Measurements from ENCODE around the gene LCN1.
"Not testable (repeated sequence)": the region's sequence is repeated elsewhere in the genome, so short reads cannot be mapped to it uniquely, and the experiment has no call there.

LCN1 gene

DNA sequence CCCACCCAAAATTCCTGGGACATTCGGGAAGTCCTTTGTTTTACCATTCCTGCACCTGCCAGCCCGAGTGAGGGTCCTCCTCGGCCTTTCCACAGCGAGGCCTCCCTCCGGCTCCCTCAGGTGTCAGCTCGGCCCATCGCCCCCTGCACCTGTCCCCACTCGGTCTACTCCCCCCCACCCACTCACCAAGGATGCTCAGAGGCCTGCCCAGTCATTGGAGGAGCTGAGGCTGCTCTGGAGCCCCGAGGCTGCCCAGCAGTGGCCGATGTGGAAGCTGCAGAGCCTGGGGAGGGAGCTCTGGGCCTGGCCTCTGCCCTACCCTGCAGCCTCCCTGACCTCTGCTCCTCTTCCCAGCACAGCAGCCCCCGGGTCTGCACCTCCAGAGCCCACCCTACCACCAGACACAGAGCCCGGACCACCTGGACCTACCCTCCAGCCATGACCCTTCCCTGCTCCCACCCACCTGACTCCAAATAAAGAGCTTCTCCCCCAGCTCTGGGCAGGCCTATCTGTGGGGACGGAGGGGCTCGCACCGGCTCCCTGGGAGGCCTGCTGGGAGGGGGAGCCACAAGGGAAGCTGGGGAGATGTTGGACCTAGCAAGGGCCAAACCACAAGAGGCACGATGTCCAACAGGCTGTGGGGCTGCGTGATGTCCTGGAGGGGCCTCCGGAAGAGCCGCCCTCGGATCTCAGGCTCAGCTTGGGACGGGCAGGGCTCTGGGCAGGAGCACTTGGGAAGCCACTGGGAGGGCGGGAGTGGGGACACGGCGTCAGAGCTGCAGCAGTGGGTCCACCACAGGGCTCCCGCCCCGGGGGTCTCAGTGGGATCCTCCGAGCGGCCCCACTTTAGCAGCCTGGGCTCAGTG, 28.5 kb downstream of the LCN1 start:
- not testable (repeated sequence) for DNase-seq

DNA sequence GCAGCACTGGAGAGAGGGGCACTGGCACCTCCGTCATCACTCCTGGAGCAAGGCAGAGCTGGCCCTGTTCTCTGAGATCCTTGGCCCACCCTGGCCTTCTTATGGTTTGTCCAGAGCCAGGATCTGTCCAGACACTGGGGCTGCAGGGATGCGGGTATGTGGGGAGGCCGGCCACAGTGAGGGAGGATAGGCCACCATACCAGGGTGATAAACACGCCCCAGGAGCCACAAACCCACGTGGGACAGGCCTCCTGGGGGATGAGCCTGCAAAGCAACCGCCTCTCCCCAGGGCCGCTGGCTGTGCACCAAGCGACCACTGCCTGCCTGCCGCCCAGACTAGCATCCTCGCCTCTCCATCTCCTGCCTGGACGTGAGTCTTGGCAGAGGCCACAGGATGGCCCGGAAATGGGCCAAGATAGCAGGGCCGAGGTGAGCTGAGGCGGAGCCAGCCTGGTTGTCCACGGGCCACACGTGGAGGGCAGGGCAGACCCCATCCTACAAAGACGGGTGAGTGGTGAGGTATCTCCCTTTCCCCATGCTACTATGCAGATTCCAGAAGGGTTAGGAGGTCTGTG, 29.2 kb downstream of the LCN1 start:
- DNase-seq = no peak

- no peak for DNase-seq
These were observed 29.8 kb downstream of the LCN1 start for GRCh38 chr9:135551031-135551430.

DNA sequence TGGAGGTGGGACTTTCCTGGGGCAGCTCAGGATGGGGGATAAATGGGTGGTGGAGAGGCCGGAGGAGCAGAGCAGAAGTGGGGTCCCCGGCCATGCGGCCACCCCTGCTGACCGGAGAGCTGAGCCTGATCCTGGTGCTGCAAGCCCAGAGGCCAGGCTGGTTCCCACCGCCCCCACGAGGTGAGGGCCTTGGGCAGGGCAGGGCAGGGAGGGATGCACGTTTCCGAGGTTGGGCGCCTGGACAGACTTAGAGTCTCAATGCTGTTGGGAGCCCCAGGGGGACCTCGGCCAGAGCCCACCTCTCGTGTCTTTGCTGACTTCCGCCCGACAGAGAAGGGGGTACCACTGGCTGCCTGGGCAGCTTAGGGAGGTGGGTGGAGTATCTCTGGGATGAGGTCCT, 30.2 kb downstream of the LCN1 start:
- no peak for DNase-seq

GRCh38 chr9:135552021-135552697, 30.9 kb downstream of the LCN1 start:
- DNase-seq = no peak

DNA sequence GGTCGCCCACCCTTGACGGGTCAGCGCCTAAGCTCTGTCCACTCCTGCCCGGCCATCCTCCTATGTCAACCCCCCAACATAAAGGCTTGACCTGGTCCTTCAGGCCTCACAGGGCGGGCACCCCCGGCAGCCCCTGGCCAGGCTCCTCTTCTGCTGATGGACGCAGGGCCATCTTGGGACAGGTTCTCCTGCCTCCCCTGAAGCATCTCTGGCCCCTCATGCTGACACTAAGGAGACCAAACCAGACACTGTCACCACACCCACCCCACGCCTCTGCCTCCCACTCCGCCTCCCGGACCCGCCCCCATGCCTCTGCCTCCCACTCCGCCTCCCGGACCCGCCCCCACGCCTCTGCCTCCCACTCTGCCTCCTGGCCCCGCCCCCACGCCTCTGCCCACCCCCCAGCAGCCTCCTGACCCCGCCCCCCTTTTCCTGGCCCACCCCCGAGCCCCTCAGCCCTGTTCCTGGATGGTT, 31.5 kb downstream of the LCN1 start:
- no peak for DNase-seq

- DNase-seq = no peak
These were observed 33.5 kb downstream of the LCN1 start for GRCh38 chr9:135554718-135555117.

DNA sequence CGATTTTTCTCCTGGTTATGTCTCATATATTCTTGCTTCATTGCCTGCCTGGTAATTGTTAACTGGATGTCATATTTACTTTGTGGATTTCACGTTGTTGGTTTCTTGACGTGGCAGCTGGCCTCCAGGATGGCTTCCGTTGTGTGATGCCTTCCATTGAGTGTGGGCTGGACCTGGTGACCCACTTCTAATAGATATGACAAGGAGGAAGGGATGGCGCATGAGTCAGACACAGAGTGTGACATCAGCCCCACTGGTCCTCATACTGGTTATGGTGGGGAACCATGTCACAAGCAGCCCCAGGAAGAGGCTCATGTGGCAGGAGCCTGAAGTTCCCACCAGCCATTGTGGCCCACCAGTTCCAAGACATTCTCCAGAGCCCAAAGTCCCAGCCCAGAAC, 34.0 kb downstream of the LCN1 start:
- DNase-seq = no peak

DNA sequence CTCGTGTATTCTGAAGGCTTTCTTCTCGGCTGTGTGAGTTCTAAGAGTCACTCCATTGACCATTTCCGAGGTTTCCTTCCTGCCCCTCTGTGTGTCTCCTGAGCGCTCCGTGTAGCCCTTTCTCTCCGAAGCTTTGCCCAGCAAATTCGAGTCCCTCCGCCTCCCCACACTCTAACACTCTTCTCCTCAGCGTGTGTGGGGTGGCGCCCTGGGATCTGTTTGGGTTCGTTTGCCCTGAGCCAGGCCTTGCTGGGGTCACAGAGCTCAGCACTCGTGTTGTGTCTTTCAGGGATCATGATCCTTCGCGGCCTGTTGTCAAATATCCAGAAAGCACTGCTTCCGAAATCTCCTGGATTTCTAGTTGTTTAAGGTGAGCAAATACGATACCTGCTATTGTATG, 34.7 kb downstream of the LCN1 start:
- no peak for DNase-seq

DNA sequence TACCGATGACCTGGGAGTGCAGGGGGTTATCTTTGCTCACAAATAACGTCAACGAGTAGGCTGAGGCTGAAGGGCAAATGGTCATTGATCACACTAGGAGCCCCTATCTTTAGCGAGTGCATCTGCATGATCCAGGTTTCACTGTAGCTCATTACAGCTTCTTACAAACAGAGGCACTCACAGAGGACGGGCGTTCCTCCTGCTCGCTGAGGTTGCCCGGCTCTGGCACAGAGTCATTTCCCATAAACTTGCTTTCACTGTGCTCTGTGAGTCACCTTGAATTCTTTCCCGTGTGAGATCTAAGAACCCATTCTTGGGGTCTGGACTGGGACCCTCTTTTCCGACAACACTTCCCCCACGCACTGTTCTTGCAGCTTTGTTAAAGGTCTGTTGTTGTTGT, 38.4 kb downstream of the LCN1 start:
- no peak for DNase-seq

- no peak for DNase-seq
These were observed 40.4 kb downstream of the LCN1 start, which contains the start of gene PAEP for GRCh38 chr9:135561391-135562234. TSS of gene PAEP (plus strand) at chr9:135561756.

GRCh38 chr9:135562235-135562745, 41.0 kb downstream of the LCN1 start:
- no peak for DNase-seq

DNA sequence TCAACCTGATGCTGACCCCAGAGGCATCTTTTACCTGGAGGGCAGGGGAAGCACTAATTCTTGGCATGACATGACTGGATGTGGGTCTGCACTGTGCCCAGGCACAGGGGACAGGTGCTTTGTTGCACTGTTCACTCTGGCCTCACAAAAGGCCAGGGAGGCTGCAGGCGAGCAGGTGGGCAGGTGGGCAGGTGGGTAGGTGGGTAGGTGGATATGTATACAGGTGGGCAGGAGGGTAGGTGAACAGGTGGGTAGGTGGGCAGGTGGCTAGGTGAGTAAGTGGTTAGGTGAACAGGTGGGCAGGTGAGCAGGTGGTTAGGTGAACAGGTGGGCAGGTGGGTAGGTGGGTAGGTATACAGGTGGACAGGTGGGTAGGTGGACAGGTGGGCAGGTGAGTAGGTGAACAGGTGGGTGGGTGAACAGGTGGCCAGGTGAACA, 41.8 kb downstream of the LCN1 start:
- no peak for DNase-seq

DNA sequence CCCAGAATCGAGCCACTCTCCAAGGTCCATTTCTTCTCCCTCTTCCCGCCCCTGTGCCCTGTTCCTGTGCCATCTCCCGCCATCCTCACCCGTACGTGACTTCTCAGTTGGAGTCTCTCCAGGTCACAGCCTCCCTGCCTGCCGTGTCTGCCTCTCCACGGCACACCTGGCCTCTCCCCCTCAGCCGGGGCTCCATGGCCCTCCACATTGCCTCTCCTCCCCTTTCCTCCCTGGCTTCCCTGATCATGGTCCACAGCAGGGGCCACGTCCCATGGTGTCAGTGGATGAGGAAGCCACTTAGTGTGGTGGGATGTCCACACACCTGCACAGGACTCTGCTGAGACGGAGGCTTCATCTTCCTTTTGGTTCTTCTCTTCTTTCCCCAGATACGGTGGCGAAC, 42.6 kb downstream of the LCN1 start:
- DNase-seq = no peak

DNA sequence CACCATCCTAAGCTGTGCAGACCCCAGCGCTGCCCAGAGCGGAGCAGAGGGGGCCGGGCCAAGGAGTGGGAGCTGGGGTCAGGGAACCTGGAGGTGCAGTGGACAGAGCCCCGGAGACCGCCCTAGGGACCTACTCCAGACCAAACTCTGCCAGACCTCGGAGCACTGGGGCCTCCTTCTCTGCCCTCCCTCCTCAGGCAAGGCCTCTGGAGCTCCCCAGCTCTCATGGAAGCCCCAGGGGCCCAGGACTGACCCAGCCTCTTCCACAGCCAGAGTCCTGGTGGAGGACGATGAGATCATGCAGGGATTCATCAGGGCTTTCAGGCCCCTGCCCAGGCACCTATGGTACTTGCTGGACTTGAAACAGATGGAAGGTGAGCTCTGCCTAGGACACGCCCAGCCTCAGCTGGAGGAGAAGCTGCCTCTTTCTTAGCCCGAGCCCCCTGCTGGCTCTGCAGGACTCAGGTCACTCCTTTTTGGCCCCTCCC, 43.9 kb downstream of the LCN1 start:
- DNase-seq = no peak

DNA sequence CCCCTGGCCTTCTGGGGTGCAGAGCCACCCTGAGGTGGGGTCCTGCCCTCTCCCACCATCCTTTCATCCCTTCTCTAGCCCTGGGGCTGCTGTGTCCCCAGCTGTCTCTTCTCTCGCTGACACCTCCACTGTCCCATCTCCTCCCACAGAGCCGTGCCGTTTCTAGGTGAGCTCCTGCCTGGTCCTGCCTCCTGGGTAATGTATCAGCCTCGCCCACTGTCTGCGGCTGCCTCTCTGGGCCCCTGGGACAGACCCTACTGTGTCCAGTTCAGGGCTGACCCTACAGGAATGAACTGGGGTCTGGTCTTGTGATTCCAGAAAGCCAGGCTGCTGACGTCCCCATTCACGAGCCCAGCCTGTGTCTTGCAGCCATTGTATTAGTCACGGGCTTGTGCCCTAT, 44.4 kb downstream of the LCN1 start:
- no peak for DNase-seq

DNA sequence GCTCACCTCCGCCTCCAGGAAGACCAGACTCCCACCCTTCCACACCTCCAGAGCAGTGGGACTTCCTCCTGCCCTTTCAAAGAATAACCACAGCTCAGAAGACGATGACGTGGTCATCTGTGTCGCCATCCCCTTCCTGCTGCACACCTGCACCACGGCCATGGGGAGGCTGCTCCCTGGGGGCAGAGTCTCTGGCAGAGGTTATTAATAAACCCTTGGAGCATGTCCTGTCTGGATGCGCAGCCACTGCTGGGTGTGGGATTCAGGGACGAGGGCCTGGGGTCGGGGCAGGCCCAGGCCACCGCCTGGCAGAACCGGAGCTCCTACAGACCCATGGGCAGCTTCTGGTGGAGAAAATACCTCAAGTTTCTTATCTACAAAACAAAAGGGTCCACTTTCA, 45.3 kb downstream of the LCN1 start:
- DNase-seq = no peak

GRCh38 chr9:135567311-135567710, 46.1 kb downstream of the LCN1 start:
- DNase-seq = no peak

- DNase-seq = no peak
These were observed 46.8 kb downstream of the LCN1 start for GRCh38 chr9:135568026-135568425.

- no peak for DNase-seq
These were observed 49.2 kb downstream of the LCN1 start for GRCh38 chr9:135570456-135570855.

DNA sequence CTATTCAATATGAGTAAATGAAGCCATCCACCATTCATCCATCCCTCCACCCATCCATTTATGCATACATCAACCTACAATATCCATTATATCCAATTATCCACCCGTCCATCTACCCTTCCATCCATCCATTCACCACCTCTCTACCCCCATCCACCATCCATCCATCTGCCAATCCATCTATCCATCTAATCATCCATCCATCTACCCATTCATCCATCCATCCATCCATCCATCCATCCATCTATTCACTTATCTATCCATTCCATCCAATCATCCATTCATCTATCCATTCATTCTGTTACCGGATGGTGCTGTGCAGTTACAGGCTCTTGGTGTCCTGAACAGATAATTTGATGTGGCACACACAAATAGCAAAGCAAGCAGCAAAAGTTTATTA, 51.0 kb downstream of the LCN1 start:
- DNase-seq = no peak

DNA sequence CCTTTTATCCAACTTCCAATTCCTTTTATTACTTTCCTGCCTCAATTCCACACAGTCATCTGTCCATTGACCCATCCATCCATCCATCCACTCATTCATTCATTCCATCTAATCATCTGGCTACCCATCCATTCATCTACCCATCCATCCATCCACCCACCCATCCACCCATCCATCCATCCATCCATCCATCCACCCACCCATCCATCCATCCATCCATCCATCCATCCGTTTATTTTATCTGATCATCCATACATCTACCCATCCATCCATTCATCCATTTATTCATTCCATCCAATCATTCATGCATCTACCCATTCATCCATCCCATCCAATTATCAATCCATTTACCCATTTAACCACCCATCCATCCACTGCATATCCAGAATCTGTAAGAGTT, 51.9 kb downstream of the LCN1 start:
- DNase-seq = no peak

GRCh38 chr9:135574331-135574730, 53.1 kb downstream of the LCN1 start:
- DNase-seq = no peak

Measured in stimulated activated CD4-positive, alpha-beta T cell treated with anti-CD3 and anti-CD28 coated beads, Interleukin-12 subunit alpha, Interleukin-12 subunit beta, amount 100 ng/mL, for 4 hours (primary cell).